IMR-90 (cell line): ENCODE data around the gene COX10. TPM values are rescaled to one million over a fixed set of nuclear protein-coding genes. Genes with fewer than 3 reads are reported as not detected.

ENCODE experiments used
- ATAC-seq: fragments of 200-7000 bp; cut with Tn5 transposase; 2 replicates; pipeline ENCODE4 v1.9.1; 2020; ENCODE audit warnings: low read depth, mild to moderate bottlenecking, moderate library complexity
- BruUV-seq: library from RNA; stranded (reverse); fragments of 400-500 nt; replicated peaks from 2 replicates; lab custom pipeline; 2021; lab: Mats Ljungman, UMichigan
- CTCF ChIA-PET: fragments of 300-600 bp; formaldehyde crosslinking; extraction: SDS; loops from one replicate; lab custom pipeline; 2021; ENCODE audit warnings: antibody characterized with exemption; lab: Yijun Ruan, JAX
- POLR2A ChIA-PET: fragments of 300-600 bp; sonication (Branson Sonifier 250); formaldehyde crosslinking; loops from one replicate; lab custom pipeline; 2022; ENCODE audit warnings: antibody characterized with exemption; ENCODE audit not compliant: unreplicated experiment; lab: Charles Lee
- DNase-seq: peaks from one replicate; pipeline ENCODE4 v3.0.0; 2013
- H2AFZ ChIP-seq: replicated peaks from 2 replicates; pipeline ENCODE3; 2013; ENCODE audit warnings: low read length, mild to moderate bottlenecking; ENCODE audit not compliant: poor library complexity
- H2AK5ac ChIP-seq: 2 replicates; pipeline ENCODE4 v1.6.1; 2013; ENCODE audit warnings: low read depth, low read length, inconsistent platforms
- H2AK9ac ChIP-seq: replicated peaks from 2 replicates; pipeline ENCODE3; 2013; ENCODE audit warnings: mild to moderate bottlenecking, low read depth, low read length, moderate library complexity; ENCODE audit not compliant: poor library complexity
- H2BK120ac ChIP-seq: 2 replicates; pipeline ENCODE4 v1.6.1; 2013; ENCODE audit warnings: low read depth, low read length, inconsistent platforms
- H2BK15ac ChIP-seq: 3 replicates; pipeline ENCODE4 v1.6.1; 2013; ENCODE audit warnings: low read depth, low read length, inconsistent platforms
- H2BK20ac ChIP-seq: 2 replicates; pipeline ENCODE4 v1.6.1; 2013; ENCODE audit warnings: low read depth, mild to moderate bottlenecking, inconsistent platforms, low read length, moderate library complexity
- H2BK5ac ChIP-seq: 2 replicates; pipeline ENCODE4 v1.6.1; 2013; ENCODE audit warnings: mild to moderate bottlenecking, low read depth, low read length, inconsistent platforms; ENCODE audit not compliant: poor library complexity, severe bottlenecking
- H3K14ac ChIP-seq: replicated peaks from 2 replicates; pipeline ENCODE4 v1.6.1; 2013; ENCODE audit warnings: low read depth, low read length, inconsistent platforms
- H3K18ac ChIP-seq: 2 replicates; pipeline ENCODE4 v1.6.1; 2013; ENCODE audit warnings: low read depth, low read length, control low read depth
- H3K23ac ChIP-seq: 2 replicates; pipeline ENCODE4 v1.6.1; 2013; ENCODE audit warnings: low read depth, low read length, inconsistent platforms
- H3K27ac ChIP-seq: 2 replicates; pipeline ENCODE4 v1.5.1; 2013; ENCODE audit warnings: mild to moderate bottlenecking, control low read depth, low read length; ENCODE audit not compliant: insufficient read depth
- H3K27me3 ChIP-seq: 2 replicates; pipeline ENCODE4 v1.6.1; 2013; ENCODE audit warnings: low read length; ENCODE audit not compliant: control insufficient read depth, insufficient read depth
- H3K36me3 ChIP-seq: 2 replicates; pipeline ENCODE4 v1.6.1; 2013; ENCODE audit warnings: low read length, mixed read lengths; ENCODE audit not compliant: control insufficient read depth, insufficient read depth
- H3K4ac ChIP-seq: 2 replicates; pipeline ENCODE4 v1.6.1; 2013; ENCODE audit warnings: low read depth, low read length, inconsistent platforms
- H3K4me1 ChIP-seq: 2 replicates; pipeline ENCODE4 v1.6.1; 2013; ENCODE audit warnings: low read length, mixed read lengths; ENCODE audit not compliant: control insufficient read depth, insufficient read depth
- H3K4me2 ChIP-seq: 2 replicates; pipeline ENCODE4 v1.6.1; 2013; ENCODE audit warnings: low read depth, mild to moderate bottlenecking, control low read depth, low read length, moderate library complexity
- H3K4me3 ChIP-seq: 2 replicates; pipeline ENCODE4 v1.5.1; 2013; ENCODE audit warnings: low read depth, mild to moderate bottlenecking, control low read depth, low read length, moderate library complexity; ENCODE audit not compliant: insufficient read depth
- H3K56ac ChIP-seq: 2 replicates; pipeline ENCODE4 v1.6.1; 2013; ENCODE audit warnings: low read length, inconsistent platforms; ENCODE audit not compliant: insufficient read depth; ENCODE audit errors: extremely low read depth
- H3K79me1 ChIP-seq, 2 experiments: 2 replicates each; pipeline ENCODE4 v1.6.1; 2013; ENCODE audit warnings: low read length in 2 of 2, inconsistent platforms in 1 of 2, low read depth in 1 of 2
- H3K9ac ChIP-seq: 2 replicates; pipeline ENCODE4 v1.6.1; 2013; ENCODE audit warnings: low read depth, low read length, control low read depth
- H3K9me1 ChIP-seq: 2 replicates; pipeline ENCODE4 v1.6.1; 2013; ENCODE audit warnings: low read length, inconsistent platforms; ENCODE audit not compliant: insufficient read depth
- H3K9me3 ChIP-seq: 2 replicates; pipeline ENCODE4 v1.6.1; 2013; ENCODE audit warnings: low read length; ENCODE audit not compliant: control insufficient read depth, insufficient read depth
- H4K20me1 ChIP-seq: 2 replicates; pipeline ENCODE4 v1.6.1; 2013; ENCODE audit warnings: low read length, inconsistent platforms; ENCODE audit not compliant: insufficient read depth
- H4K5ac ChIP-seq: 2 replicates; pipeline ENCODE4 v1.6.1; 2013; ENCODE audit warnings: mild to moderate bottlenecking, low read depth, low read length, control low read depth
- H4K8ac ChIP-seq, 2 experiments: 2 replicates each; pipeline ENCODE4 v1.6.1; 2013; ENCODE audit warnings: low read depth in 2 of 2, low read length in 2 of 2, control low read depth in 1 of 2, inconsistent platforms in 1 of 2
- H4K91ac ChIP-seq: 2 replicates; pipeline ENCODE4 v1.6.1; 2013; ENCODE audit warnings: low read depth, low read length, inconsistent platforms; ENCODE audit not compliant: insufficient read depth
- BHLHE40 ChIP-seq: fragments of 150-350 bp; IDR thresholded peaks from 2 replicates; pipeline ENCODE4 v1.6.1; 2016; ENCODE audit warnings: mild to moderate bottlenecking, low read depth, low read length
- CEBPB ChIP-seq: IDR thresholded peaks from 2 replicates; pipeline ENCODE4 v1.6.1; 2012; ENCODE audit warnings: low read depth, low read length, improper control_type of control experiment
- CHD1 ChIP-seq: IDR thresholded peaks from 2 replicates; pipeline ENCODE4 v1.6.1; 2012; ENCODE audit warnings: low read depth, low read length, improper control_type of control experiment
- CTCF ChIP-seq: conservative IDR thresholded peaks from 2 replicates; pipeline ENCODE4 v1.5.1; 2012; ENCODE audit warnings: mild to moderate bottlenecking, low read depth, low read length, improper control_type of control experiment
- ELK1 ChIP-seq: fragments of 150-350 bp; IDR thresholded peaks from 2 replicates; pipeline ENCODE4 v1.6.1; 2016; ENCODE audit warnings: low read depth, mild to moderate bottlenecking, low read length, moderate library complexity, borderline replicate concordance
- FOS ChIP-seq: fragments of 150-350 bp; IDR thresholded peaks from 2 replicates; pipeline ENCODE4 v1.6.1; 2016; ENCODE audit warnings: low read depth, low read length
- MAFK ChIP-seq: IDR thresholded peaks from 2 replicates; pipeline ENCODE4 v1.6.1; 2012; ENCODE audit warnings: low read depth, low read length, improper control_type of control experiment
- MAZ ChIP-seq: IDR thresholded peaks from 2 replicates; pipeline ENCODE4 v1.6.1; 2012; ENCODE audit warnings: low read depth, mild to moderate bottlenecking, low read length, improper control_type of control experiment, moderate library complexity, borderline replicate concordance
- MXI1 ChIP-seq: IDR thresholded peaks from 2 replicates; pipeline ENCODE4 v1.6.1; 2012; ENCODE audit warnings: low read depth, mild to moderate bottlenecking, low read length, moderate library complexity, borderline replicate concordance
- NFE2L2 ChIP-seq: fragments of 150-350 bp; IDR thresholded peaks from 2 replicates; pipeline ENCODE4 v1.6.1; 2016; ENCODE audit warnings: low read depth, mild to moderate bottlenecking, low read length
- POLR2A ChIP-seq: IDR thresholded peaks from 2 replicates; pipeline ENCODE4 v1.6.1; 2012; ENCODE audit warnings: mild to moderate bottlenecking, low read depth, low read length
- RAD21 ChIP-seq: IDR thresholded peaks from 2 replicates; pipeline ENCODE4 v1.6.1; 2012; ENCODE audit warnings: low read length, improper control_type of control experiment
- RCOR1 ChIP-seq: IDR thresholded peaks from 2 replicates; pipeline ENCODE4 v1.6.1; 2012; ENCODE audit warnings: mild to moderate bottlenecking, low read length, improper control_type of control experiment; ENCODE audit not compliant: insufficient replicate concordance
- RFX5 ChIP-seq: IDR thresholded peaks from 2 replicates; pipeline ENCODE4 v1.8.0; 2012; ENCODE audit warnings: low read depth, mild to moderate bottlenecking, low read length, moderate library complexity
- SMC3 ChIP-seq: fragments of 150-350 bp; IDR thresholded peaks from 2 replicates; pipeline ENCODE4 v1.6.1; 2016; ENCODE audit warnings: low read depth, mild to moderate bottlenecking, antibody characterized with exemption, low read length, moderate library complexity
- USF2 ChIP-seq: fragments of 150-350 bp; IDR thresholded peaks from 2 replicates; pipeline ENCODE4 v1.6.1; 2017; ENCODE audit warnings: mild to moderate bottlenecking, antibody characterized with exemption, low read length, low read depth
- WGBS, 2 experiments: methylation state at CpG; one replicate each; pipeline versions ENCODE4 v1.1.5 to v1.1.7; 2013; ENCODE audit warnings: missing lambda C conversion rate in 2 of 2; ENCODE audit not compliant: insufficient read length in 1 of 2; ENCODE audit errors: extremely low coverage in 2 of 2; 5-methylcytosine and 5-hydroxymethylcytosine counted together
- dilution Hi-C: fragments of 300-500 bp; cut with HindIII; formaldehyde crosslinking; loops from one replicate; pipeline ENCODE4 v1.14.3; 2018; ENCODE audit warnings: low sequenced_read_pairs; ENCODE audit not compliant: unreplicated experiment
- in situ Hi-C: fragments of 300-500 bp; cut with MboI; formaldehyde crosslinking; loops from 3 replicates; pipeline ENCODE4 v1.14.3; 2019; ENCODE audit warnings: low sequenced_read_pairs, inconsistent platforms, mixed read lengths
- intact Hi-C: fragments of 100-400 bp; cut with micrococcal nuclease; formaldehyde crosslinking; loops from 2 replicates; pipeline ENCODE4 v1.10.0; 2022
- polyA plus RNA-seq, 3 experiments: library from polyadenylated mRNA; depleted of rRNA; stranded (reverse); fragments of >200 nt; gene quantifications; 2 replicates each; pipeline ENCODE4 v1.2.3, GENCODE V29; 2012; ENCODE audit warnings: low replicate concordance in 1 of 3
- total RNA-seq: library from RNA; depleted of rRNA; stranded (reverse); fragments of >200 nt; gene quantifications from 2 replicates; pipeline ENCODE4 v1.2.3, GENCODE V29; 2012

The COX10 gene
- total and polyA plus RNA-seq, 2 of the 4 experiments (the other 2 are of a cell fraction) = 15.4 to 16.1 TPM

- Histone ChIP-seq H3K18ac (no peak overlapping the region), H4K8ac (no peak overlapping the region), H3K36me3 (no peaks in the 10 kb centered on the region), H3K27me3 (no peaks in the 10 kb centered on the region), H3K27ac (no peak overlapping the region), H2BK120ac (no peak overlapping the region), H4K5ac (no peak overlapping the region), H2AK5ac (no peak overlapping the region), H3K4me1 (no peaks in the 10 kb centered on the region; the same call in 1 of the 2 replicates), H3K4me3 (no peak overlapping the region), H3K9me3 (no peaks in the 10 kb centered on the region), H2BK20ac (no peak overlapping the region), H2AFZ (no peak overlapping the region), H4K91ac (no peak overlapping the region), H4K20me1 (peaks cover 2% of the 10 kb centered on the region; the same call in 1 of the 2 replicates), H3K23ac (no peak overlapping the region), H2AK9ac (no peak overlapping the region), H3K14ac (no peak overlapping the region), H3K79me1 (peaks cover 30 to 42% of the 10 kb centered on the region in 2 experiments), H3K9ac (no peak overlapping the region), H3K4ac (no peak overlapping the region), H2BK15ac (no peak overlapping the region), H2BK5ac (no peak overlapping the region), H3K9me1 (peaks cover 4% of the 10 kb centered on the region; the same call in 1 of the 2 replicates), H3K56ac (no peak overlapping the region), H3K4me2 (no peak overlapping the region)
- CTCF ChIA-PET = no interaction called here
- ATAC-seq (no peak), DNase-seq (no peak)
- 80% methylated on average over 2 of the region's 6 CpGs; no CpG with 5 or more reads in 1 of the 2 experiments for WGBS, 2 experiments
- BruUV-seq = no TSS peak
- POLR2A ChIA-PET = no interaction called here
- dilution Hi-C loops (no loop called here), in situ Hi-C loops (no loop called here), intact Hi-C loops (no loop called here)
- TF ChIP-seq FOS (no peak), ELK1 (no peak), RFX5 (no peak), RAD21 (no peak), MAZ (no peak), RCOR1 (no peak), SMC3 (no peak), NFE2L2 (no peak), CTCF (no peak), CHD1 (no peak), CEBPB (no peak), BHLHE40 (no peak), POLR2A (no peak), MAFK (no peak), USF2 (no peak), MXI1 (no peak)
Observed at GRCh38 chr17:14121952-14122351, 52.6 kb downstream of the COX10 start.
